ENCODE results near the gene DCLRE1A.

Gene DCLRE1A

DNA sequence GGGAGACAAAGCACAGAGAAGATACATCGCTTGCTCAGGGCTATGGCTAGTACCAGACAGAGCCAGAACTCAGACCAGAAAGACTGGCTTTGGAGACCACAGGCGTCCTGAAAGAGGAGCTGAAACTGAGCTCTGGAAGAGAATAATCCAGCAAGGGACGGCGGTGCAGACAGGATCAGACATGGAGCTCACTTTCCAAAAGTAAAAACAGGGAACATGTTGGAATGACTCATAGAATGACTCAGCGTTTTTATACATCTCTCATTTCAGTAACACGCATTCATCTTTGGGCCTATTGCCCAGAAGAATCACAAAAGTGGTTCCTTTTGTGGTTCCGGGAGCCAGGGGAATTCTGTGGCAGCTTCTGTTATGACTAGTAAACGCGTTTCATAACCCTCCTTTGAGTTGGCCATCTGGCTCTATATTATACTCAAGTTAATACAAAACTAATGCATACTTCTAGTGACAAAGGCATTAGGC lies 65.2 kb downstream of the DCLRE1A start:
- no peak for DNase-seq (ENCODE audit: low read depth in 2 of 2)

All from stimulated activated CD8-positive, alpha-beta memory T cell treated with anti-CD3 and anti-CD28 coated beads, Interleukin-2, amount 100 ng/mL, for 48 hours (primary cell).